ENCODE data around the gene DSTN.
A peak's percentile ranks its signal among the peaks of the same experiment; 100 is the strongest.
"Not testable (repeated sequence)": the region's sequence is repeated elsewhere in the genome, so short reads cannot be mapped to it uniquely, and the experiment has no call there.

Gene DSTN

DNA sequence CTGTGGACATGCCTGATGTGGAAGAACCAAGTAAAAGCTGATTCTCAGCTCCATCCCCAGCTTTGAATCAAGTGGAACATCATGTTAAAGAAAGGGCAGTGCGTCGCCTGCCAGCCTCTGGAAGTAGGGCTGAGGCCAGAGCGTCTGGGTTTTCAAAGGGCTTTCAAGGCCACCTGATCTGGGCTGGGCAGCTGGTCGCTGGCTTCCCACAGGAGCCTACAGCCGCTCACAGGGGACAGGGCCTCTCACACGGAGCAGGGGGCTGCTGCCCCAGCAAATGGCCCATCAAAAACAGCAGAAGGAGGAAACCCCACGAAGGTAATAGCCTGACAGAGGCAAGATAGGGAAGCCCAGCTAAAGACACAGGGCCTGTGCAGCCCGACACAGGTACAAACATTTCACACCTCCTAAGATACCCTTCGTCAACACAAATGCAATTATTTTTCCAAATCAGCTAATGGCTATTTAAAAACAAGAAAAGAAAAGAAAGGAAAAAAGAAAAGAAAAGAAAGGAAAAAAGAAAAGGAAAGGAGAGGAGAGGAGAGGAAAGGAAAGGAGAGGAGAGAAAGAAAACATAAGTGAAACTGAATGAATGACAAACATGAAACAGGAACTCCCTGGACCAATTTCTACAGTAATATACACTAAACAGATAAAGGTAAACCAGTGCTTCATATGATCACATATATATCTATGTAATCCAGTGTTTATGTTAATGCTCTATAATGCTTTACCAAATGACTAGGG lies 87.4 kb downstream of the DSTN start:
- H3K27ac ChIP-seq (ENCODE audit: low read length), result no peak overlapping the region
- H3K27me3 ChIP-seq (ENCODE audit: low read depth, low read length), result no peaks in the 10 kb centered on the region
- peaks cover 0 to 4% of the 10 kb centered on the region in 2 donors for H3K9me3 ChIP-seq (ENCODE audit: control insufficient read depth in 1 of 2, low read length in 2 of 2)
- peaks cover 27 to 32% of the 10 kb centered on the region in 2 donors for H3K36me3 ChIP-seq (ENCODE audit: control insufficient read depth in 1 of 2, insufficient read depth in 2 of 2, low read length in 2 of 2)
- no peak overlapping the region for H3K4me3 ChIP-seq (ENCODE audit: low read depth in 1 of 2, low read length in 2 of 2)
- H3K4me1 ChIP-seq (ENCODE audit: control insufficient read depth in 1 of 2, insufficient read depth in 2 of 2, low read length in 2 of 2), result peaks cover 5 to 20% of the 10 kb centered on the region in 2 donors

DNA sequence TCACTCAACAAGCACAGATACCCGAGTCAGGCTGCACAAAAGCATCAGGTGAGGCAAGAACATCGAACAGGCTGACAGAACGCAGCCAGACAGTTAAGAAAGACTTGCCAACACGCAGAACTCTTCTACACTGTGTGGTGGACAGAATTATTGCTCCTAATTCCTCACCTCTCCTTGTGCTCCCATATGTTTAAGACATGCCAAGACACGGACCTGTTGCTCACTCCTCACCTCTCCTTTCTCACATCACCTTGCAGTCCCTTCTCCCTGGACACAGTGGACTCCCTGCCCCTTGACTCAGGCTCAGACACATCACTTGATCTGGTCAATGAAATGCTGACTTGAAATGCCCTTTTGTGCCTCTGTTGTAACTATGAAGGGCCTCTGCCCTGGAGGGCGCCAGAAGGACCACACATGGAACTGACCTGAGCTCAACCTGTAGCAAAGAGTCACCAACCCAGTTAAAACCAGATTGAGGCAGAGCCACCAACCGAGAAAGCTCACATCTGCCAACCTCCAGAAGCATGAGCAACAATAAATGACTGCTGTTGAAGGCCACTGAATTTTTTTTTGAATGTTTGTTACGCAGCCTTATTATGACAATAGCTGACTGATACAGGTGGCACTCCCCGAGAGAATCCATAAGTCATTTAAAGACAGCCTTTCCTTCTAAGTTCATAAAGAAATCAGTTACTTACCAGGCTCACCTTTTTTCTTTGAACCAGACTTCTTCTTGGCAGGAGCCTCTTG lies 88.2 kb downstream of the DSTN start:
- H3K27me3 ChIP-seq (ENCODE audit: low read depth, low read length), result no peaks in the 10 kb centered on the region
- H3K27ac ChIP-seq (ENCODE audit: low read length), result no peak overlapping the region
- peaks cover 5 to 15% of the 10 kb centered on the region in 2 donors for H3K4me1 ChIP-seq (ENCODE audit: control insufficient read depth in 1 of 2, insufficient read depth in 2 of 2, low read length in 2 of 2)
- peaks cover 27 to 32% of the 10 kb centered on the region in 2 donors for H3K36me3 ChIP-seq (ENCODE audit: control insufficient read depth in 1 of 2, insufficient read depth in 2 of 2, low read length in 2 of 2)
- H3K9me3 ChIP-seq (ENCODE audit: control insufficient read depth in 1 of 2, low read length in 2 of 2), result peaks cover 0 to 4% of the 10 kb centered on the region in 2 donors
- H3K4me3 ChIP-seq (ENCODE audit: low read depth in 1 of 2, low read length in 2 of 2), result peak overlapping the region in 1 of 2 donors; percentile 18

DNA sequence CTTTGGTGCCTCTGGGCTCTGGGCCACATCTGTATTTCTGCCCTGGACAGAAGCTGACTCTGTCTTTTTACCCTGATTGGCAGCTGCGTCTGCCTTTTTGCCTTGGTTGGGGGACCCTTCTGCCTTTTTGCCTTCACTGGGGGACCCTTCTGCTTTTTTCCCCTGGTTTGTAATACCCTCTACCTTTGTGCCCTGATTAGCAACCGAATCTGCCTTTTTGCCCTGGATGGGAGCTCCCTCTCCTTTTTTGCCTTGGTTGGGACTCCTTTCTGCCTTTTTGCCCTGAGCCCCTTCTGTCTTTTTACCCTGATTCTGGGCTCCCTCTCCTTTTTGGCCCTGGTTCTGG lies 88.7 kb downstream of the DSTN start:
- H3K4me1 ChIP-seq (ENCODE audit: control insufficient read depth in 1 of 2, insufficient read depth in 2 of 2, low read length in 2 of 2), result peaks cover 5 to 19% of the 10 kb centered on the region in 2 donors
- H3K4me3 ChIP-seq (ENCODE audit: low read depth in 1 of 2, low read length in 2 of 2), result peak overlapping the region in 1 of 2 donors; percentile 18
- no peak overlapping the region for H3K27ac ChIP-seq (ENCODE audit: low read length)
- peaks cover 27 to 32% of the 10 kb centered on the region in 2 donors for H3K36me3 ChIP-seq (ENCODE audit: control insufficient read depth in 1 of 2, insufficient read depth in 2 of 2, low read length in 2 of 2)
- no peaks in the 10 kb centered on the region for H3K27me3 ChIP-seq (ENCODE audit: low read depth, low read length)
- H3K9me3 ChIP-seq (ENCODE audit: control insufficient read depth in 1 of 2, low read length in 2 of 2), result peaks cover 0 to 4% of the 10 kb centered on the region in 2 donors

DNA sequence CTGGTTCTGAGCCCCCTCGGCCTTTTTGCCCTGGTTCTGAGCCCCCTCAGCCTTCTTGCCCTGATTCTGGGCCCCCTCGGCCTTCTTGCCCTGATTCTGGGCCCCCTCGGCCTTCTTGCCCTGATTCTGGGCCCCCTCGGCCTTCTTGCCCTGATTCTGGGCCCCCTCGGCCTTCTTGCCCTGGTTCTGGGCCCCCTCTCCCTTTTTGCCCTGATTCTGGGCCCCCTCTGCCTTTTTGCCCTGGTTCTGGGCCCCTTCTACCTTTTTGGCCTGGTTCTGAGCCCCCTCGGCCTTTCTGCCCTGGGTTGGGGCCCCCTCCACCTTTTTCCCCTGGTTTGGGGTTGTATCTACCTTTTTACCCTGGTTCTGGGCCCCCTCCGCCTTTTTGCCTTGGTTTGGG lies 89.5 kb downstream of the DSTN start:
- not testable (repeated sequence) for H3K27ac ChIP-seq (ENCODE audit: low read length); H3K4me3 ChIP-seq (ENCODE audit: low read depth in 1 of 2, low read length in 2 of 2); H3K27me3 ChIP-seq (ENCODE audit: low read depth, low read length); H3K9me3 ChIP-seq (ENCODE audit: control insufficient read depth in 1 of 2, low read length in 2 of 2)
- Histone ChIP-seq H3K4me1 (ENCODE audit: control insufficient read depth in 1 of 2, insufficient read depth in 2 of 2, low read length in 2 of 2) (peaks cover 5 to 22% of the 10 kb centered on the region in 2 donors), H3K36me3 (ENCODE audit: control insufficient read depth in 1 of 2, insufficient read depth in 2 of 2, low read length in 2 of 2) (peaks cover 25 to 27% of the 10 kb centered on the region in 2 donors)
